Measurements from ENCODE around the gene TPCN2.

TPCN2 gene

DNA sequence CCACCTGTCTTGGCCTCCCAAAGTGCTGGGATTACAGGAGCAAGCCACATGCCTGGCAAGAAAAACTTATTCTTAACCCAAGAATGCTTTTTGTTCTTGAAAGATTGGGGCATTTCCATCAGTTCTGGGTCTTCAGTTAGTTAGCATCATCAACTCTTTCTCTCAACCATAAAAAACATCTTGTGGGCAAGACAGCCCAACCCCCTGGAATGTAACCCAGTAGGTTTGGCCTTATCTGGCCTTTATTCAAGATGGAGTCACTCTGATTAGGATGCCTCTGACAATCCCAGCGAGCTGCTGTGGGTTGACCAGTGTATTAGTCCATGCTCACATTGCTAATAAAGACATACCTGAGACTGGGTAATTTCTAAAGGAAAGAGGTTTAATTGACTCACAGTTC lies 9.2 kb upstream of the TPCN2 start:
- DNase-seq = no peak

- no peak for DNase-seq
Observed at GRCh38 chr11:69040051-69040450, 8.7 kb upstream of the TPCN2 start.

- peak; percentile 30 for DNase-seq
Observed at GRCh38 chr11:69040581-69041260, 8.0 kb upstream of the TPCN2 start.

DNA sequence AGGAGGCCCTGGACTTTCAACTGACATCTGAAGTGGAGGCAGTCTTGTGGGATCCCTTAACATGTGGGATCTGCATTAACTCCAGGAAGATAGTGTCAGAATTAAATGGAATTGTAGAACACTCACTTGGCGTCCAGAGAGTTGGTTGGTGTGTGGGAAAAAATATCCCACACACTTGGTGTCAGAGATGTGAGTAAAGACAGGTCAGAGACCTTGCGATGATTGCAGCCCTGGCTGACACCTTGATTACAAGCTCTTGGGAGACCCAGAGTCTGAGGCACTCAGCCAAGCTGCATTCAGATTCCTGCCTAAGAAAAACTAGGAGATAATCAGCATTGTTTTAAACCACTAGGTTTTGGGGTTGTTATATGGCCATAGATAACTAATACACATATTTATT lies 7.2 kb upstream of the TPCN2 start:
- DNase-seq = no peak

DNA sequence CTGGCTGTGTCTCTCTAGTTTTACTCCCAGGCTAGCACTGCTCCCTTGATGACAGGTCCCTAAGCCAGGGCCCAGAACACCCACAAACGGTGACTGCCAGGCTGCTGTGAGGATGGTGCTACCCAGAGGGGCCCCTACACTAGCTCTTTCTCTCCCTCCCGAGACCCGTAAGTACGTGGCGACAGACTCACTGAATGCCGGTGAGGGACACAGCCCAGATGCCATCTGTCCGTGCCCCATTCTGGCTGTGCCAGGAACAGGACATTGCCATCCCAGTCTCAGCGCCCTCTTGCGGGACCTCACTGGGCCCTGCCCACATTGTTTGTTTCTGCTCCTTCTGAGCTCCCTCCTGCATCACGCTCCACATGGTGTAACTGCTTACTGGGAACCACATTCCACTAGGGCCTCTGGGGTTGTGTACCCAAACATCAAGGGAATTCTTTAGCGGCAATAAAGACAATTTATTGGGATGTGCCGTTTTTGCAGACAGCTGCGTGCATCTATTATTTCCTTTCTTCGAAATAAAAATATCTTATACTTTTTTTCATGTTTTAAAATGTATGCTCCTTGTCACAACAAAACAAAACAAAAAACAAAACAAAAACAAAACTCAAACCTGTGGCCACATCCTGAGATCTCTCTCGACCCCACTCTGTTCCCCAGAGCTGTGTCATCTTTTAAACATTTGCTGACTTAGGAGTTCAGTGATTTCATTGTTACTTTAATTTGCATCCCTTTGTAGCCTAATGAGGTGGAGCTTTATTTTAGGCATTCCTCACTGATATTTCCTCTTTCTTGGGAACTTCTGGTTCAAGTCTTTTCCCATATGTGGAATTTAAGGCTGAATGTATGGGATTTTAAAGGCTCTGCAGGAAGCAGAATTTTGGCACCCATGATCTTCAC lies 4.4 kb upstream of the TPCN2 start:
- no peak for DNase-seq

DNA sequence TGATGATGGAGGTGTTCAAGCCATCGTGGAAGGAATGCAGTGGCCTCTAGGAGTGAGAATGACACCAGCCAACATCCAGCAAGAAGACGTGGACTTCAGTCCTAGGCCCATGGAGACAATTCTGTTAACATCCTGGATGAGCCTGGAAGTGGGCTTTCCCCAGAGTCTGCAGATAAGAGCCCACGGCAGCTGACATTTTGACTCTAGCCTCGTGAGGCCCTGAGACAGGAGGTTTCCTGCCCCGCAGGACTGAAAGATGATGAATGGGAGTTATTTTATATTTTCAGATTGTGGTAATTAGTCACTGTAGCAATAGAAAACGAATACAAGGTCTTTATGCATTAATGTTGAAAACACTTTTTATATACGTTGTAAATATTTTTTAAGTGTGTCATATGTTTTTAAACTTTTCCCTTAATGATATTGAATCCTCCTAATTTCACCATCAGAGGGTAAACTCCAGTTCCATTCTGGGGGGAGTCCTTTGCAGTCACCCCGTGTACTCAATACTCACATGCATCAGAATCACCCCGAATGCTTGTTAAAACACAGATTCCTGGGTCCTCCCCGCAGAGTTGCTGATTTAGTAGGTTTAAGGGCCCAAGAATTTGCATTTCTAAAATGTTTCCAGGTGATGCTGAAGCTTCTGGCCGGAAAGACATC lies 570 bp upstream of the TPCN2 start:
- no peak for DNase-seq

DNA sequence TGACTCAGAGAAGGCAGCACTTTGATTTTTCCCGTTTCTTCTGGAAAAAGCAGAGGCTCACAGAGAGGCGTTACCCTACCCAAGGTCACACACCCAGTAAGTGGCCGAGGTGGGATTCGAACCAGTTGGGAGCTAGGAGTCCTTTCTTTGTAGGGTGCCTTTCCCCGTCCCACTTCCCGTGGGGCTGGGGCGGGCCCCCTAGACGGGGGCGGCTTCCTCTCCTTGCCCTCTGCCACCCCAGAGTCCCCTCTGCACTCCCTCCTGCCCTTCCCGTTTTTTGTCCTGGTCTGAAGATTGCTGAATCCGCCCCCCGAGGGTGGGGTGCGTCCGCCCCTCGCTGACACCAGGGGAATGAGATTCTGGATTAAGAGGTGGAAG lies 747 bp downstream of the TPCN2 start:
- DNase-seq = peak; percentile 24

GRCh38 chr11:69050592-69051380 lies 2.1 kb downstream of the TPCN2 start:
- DNase-seq = no peak

GRCh38 chr11:69051381-69052342 lies 2.9 kb downstream of the TPCN2 start:
- DNase-seq = no peak

GRCh38 chr11:69052343-69053168 lies 3.8 kb downstream of the TPCN2 start:
- no peak for DNase-seq

DNA sequence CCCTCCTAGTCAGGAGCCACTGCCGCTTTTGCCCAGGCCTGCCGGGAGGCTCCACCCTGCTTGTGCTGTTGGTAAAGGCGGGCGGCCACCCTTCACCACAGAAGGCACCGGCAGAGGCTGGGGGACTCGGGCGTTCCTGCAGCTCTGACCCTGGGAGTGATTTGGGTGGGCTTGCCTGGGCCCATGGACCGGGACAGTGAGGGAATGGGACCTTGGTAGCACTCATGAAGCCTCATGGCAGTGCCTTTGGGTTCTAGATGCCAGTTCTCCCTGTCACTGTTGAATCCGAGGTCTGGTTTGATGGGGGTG lies 4.4 kb downstream of the TPCN2 start:
- no peak for DNase-seq

GRCh38 chr11:69053546-69054396 lies 5.0 kb downstream of the TPCN2 start:
- no peak for DNase-seq

DNA sequence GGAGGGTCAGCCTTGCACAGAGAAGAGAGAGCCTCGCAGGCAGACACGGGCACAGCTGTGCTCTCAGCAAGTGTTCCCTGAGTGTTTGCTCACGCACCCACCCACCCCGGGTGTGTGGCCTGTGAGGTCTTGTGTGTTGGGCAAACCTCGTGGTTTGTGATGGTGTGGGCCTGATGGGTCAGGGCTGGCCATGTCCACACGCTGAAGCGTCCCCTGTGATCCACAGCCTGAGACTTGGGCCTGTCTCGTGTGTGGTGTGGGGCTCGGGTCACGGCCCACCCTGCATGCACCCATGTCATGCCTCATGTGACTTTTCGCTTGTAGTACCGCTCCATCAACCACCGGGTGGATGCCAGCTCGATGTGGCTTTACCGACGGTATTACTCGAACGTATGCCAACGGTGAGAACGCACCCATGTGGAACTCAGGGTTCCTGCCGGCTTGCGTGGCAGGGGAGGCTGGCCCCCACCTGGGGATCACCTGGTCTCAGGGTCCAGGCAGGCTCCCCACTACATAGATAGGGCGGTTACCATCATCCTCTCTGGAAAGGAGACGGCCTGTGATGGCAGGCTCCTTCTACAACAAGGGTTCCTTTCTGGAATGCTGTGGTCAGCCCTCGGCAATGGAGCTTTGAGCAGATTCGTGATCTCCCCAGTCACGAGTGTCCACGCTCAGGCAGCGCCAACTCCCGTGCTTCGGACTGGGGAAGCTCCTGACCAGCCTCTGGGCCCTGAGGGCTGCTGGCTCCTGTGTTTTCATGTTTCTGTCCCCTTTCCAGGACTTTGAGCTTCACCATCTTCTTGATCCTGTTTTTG lies 5.9 kb downstream of the TPCN2 start:
- DNase-seq = no peak

DNA sequence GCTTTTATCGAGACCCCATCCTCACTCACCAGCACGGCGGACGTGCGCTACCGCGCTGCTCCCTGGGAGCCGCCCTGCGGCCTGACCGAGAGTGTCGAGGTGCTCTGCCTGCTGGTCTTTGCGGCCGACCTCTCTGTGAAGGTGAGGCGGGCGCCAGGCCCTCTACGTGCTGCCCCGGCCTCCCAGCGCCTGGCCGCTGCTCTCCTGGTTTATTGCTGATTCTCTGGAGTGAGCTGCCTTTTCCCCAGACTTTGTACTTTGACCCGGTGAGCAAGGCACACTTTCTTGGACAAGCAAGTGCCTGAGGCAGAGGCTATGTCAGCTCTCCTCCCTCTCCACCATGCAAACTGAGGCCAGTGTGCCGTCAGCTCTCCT lies 6.5 kb downstream of the TPCN2 start:
- no peak for DNase-seq

DNA sequence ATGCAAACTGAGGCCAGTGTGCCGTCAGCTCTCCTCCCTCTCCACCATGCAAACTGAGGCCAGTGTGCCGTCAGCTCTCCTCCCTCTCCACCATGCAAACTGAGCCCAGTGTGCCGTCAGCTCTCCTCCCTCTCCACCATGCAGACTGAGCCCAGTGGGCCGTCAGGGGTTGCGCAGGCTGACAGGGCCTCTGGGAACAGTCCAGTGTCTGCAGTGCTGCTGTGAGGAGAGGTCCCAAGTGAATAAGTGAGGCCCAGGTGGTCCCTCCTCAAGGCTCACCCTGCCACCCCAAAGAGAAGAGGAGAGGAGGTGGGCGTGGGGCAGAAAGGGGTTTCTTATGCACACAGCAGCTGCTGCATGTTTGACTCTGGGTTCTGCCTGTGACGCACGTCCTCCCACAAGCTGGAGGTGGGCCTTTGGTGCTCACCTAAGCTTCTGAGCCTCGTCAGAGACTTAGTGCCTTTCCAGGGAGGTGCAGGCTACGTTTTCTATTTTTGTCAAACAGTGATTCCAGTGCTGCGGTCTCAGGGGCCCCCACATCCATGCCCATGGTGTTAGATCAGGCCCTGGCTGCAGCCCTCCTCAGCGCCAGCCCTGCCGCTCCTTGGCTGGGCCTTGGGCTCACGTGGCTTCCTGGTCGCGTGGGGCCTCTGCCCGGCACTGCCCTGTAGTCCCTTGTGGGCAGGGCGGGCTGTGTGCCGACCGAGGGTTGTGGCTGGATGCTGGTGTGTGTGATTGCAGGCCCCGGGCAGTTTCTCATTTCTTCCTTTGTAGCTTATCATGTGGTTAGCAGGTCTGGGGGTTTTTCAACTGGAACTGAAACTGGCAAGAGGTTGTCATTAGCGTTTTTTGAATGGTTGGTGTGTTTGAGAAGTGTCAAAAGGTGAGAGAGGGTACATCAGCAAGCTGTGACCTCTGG lies 7.1 kb downstream of the TPCN2 start:
- no peak for DNase-seq

DNA sequence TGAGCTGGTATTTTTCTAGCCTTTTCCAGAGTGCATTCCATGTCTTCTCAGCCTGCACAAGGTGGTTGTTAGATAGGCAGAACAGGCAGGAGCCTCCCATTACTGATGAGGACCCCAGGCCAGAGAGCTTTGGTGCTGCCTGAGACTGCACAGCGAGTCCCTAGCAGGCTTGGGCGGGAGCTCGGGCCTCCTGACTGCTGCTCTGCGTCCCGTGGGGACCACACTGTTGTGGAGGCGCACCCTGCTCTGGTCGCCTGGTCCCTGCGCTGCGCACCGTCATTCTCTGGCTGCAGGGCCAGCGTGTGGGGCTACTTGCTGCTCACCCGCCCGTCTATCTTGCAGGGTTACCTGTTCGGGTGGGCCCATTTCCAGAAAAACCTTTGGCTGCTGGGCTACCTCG lies 8.5 kb downstream of the TPCN2 start:
- DNase-seq = no peak

- no peak for DNase-seq
Observed at GRCh38 chr11:69057801-69058200, 9.1 kb downstream of the TPCN2 start.

Measured in stimulated activated CD4-positive, alpha-beta T cell treated with anti-CD3 and anti-CD28 coated beads, Interleukin-4, amount 100 ng/mL, for 24 hours (primary cell).